K562 (cell line): ENCODE measurements around the gene NPHS2. TPM values are rescaled to one million over a fixed set of nuclear protein-coding genes. Genes with fewer than 3 reads are reported as not detected.

Experiments
- ATAC-seq: fragments of 200-7000 bp; cut with Tn5 transposase; 3 replicates; pipeline ENCODE4 v1.9.1; 2020; ENCODE audit warnings: moderate library complexity
- BruUV-seq: library from RNA; stranded (reverse); fragments of 400-500 nt; replicated peaks from 2 replicates; lab custom pipeline; 2021; lab: Mats Ljungman, UMichigan
- CTCF ChIA-PET: fragments of 300-600 bp; formaldehyde crosslinking; extraction: SDS; loops from one replicate; lab custom pipeline; 2021; ENCODE audit warnings: low intra/inter-chr PET ratio; lab: Yijun Ruan, JAX
- POLR2A ChIA-PET: fragments of 300-600, 350-650 bp; sonication (Branson Sonifier 250); formaldehyde crosslinking; extraction: SDS; loops from one replicate; lab custom pipeline; 2021; ENCODE audit warnings: antibody characterized with exemption, inconsistent platforms; lab: Yijun Ruan, JAX
- DNase-seq, 4 experiments: peaks; one replicate each; pipeline versions ENCODE4 v3.0.0 to v3.0.0-alpha.2; 2011 to 2018; ENCODE audit warnings: low spot score in 3 of 4, mixed read lengths in 3 of 4; ENCODE audit errors: extremely low read depth in 1 of 4
- FAIRE-seq: peaks from 2 replicates; lab custom pipeline; 2011; peaks lifted over from hg19 to GRCh38; lab: Jason Lieb, UNC
- H2AFZ ChIP-seq: 2 replicates; pipeline ENCODE4 v1.6.0; 2011; ENCODE audit warnings: low read depth, low read length, control low read depth, inconsistent platforms
- H3K27ac ChIP-seq: fragments of 200-600 bp; 3 replicates; pipeline ENCODE4 v1.8.0; 2011; ENCODE audit warnings: low read depth, mild to moderate bottlenecking, control low read depth, inconsistent platforms, low read length, moderate library complexity, mixed read lengths; ENCODE audit errors: extremely low read depth
- H3K27me3 ChIP-seq, 2 experiments: fragments of 300-600 bp in 1 of 2; 2 replicates in 1 of 2; 3 replicates in 1 of 2; pipeline versions ENCODE4 v1.6.0 to v1.8.0; 2011; ENCODE audit warnings: inconsistent platforms in 2 of 2, low read length in 2 of 2, mild to moderate bottlenecking in 1 of 2, mixed read lengths in 1 of 2, moderate library complexity in 1 of 2; ENCODE audit not compliant: control insufficient read depth in 2 of 2, insufficient read depth in 2 of 2
- H3K36me3 ChIP-seq: fragments of 300-600 bp; 3 replicates; pipeline ENCODE4 v1.8.0; 2011; ENCODE audit warnings: mild to moderate bottlenecking, low read length, inconsistent platforms; ENCODE audit not compliant: control insufficient read depth, insufficient read depth
- H3K4me1 ChIP-seq, 2 experiments: fragments of 200-600 bp in 1 of 2; replicated peaks in 1 of 2; 2 replicates in 1 of 2; 3 replicates in 1 of 2; pipeline versions ENCODE4 v1.5.1 to v1.8.0; 2011; ENCODE audit warnings: inconsistent platforms in 2 of 2, low read length in 2 of 2, mild to moderate bottlenecking in 1 of 2, mixed read lengths in 1 of 2, moderate library complexity in 1 of 2; ENCODE audit not compliant: control insufficient read depth in 2 of 2, insufficient read depth in 2 of 2
- H3K4me2 ChIP-seq: 2 replicates; pipeline ENCODE4 v1.6.1; 2011; ENCODE audit warnings: low read length, control low read depth, inconsistent platforms, mixed read lengths; ENCODE audit not compliant: insufficient read depth
- H3K4me3 ChIP-seq: fragments of 200-600 bp; sonication (generic), shearing (Covaris generic); 2 replicates; pipeline ENCODE4 v1.5.1; 2016; ENCODE audit warnings: control low read depth, inconsistent platforms
- H3K79me2 ChIP-seq: fragments of 200-600 bp; 3 replicates; pipeline ENCODE4 v1.8.0; 2011; ENCODE audit warnings: low read length, inconsistent platforms; ENCODE audit not compliant: control insufficient read depth, insufficient read depth
- H3K9ac ChIP-seq, 2 experiments: 2 replicates each; pipeline versions ENCODE4 v1.6.0 to v1.6.1; 2011; ENCODE audit warnings: low read depth in 2 of 2, low read length in 2 of 2, control low read depth in 1 of 2, inconsistent platforms in 1 of 2, mild to moderate bottlenecking in 1 of 2, mixed read lengths in 1 of 2; ENCODE audit not compliant: insufficient read depth in 1 of 2
- H3K9me1 ChIP-seq: one replicate; pipeline ENCODE4 v1.6.0; 2011; ENCODE audit warnings: inconsistent platforms, mild to moderate bottlenecking, low read length, moderate library complexity; ENCODE audit not compliant: control insufficient read depth, insufficient read depth
- H3K9me3 ChIP-seq: replicated peaks from 2 replicates; pipeline ENCODE4 v1.5.1; 2011; ENCODE audit warnings: low read depth, low read length, inconsistent platforms; ENCODE audit not compliant: control insufficient read depth, insufficient read depth
- H4K20me1 ChIP-seq: replicated peaks from 2 replicates; pipeline ENCODE4 v1.6.1; 2011; ENCODE audit warnings: low read length, inconsistent platforms, mixed read lengths; ENCODE audit not compliant: control insufficient read depth, insufficient read depth
- ATF1 ChIP-seq, 2 experiments: fragments of 450-650 bp in 1 of 2; IDR thresholded peaks; 2 replicates each; pipeline ENCODE4 v1.6.1; 2016; ENCODE audit warnings: missing compliant biosample characterization in 1 of 2, missing genetic modification characterization in 1 of 2
- HDAC1 ChIP-seq, 2 experiments: fragments of 450-650 bp; IDR thresholded peaks; 2 replicates each; pipeline ENCODE4 v1.6.1; 2016 to 2017; ENCODE audit warnings: inconsistent platforms in 1 of 2, mild to moderate bottlenecking in 1 of 2, moderate library complexity in 1 of 2
- HEY1 ChIP-seq: fragments of 250-450 bp; sonication (Bioruptor Pico); IDR thresholded peaks from 2 replicates; pipeline ENCODE4 v1.5.0; 2020; ENCODE audit warnings: mild to moderate bottlenecking, moderate library complexity, borderline replicate concordance
- JUND ChIP-seq, 2 experiments: IDR thresholded peaks; 2 replicates in 1 of 2; 3 replicates in 1 of 2; pipeline ENCODE4 v1.6.1; 2011; ENCODE audit warnings: borderline replicate concordance in 2 of 2, low read depth in 2 of 2, low read length in 2 of 2, improper control_type of control experiment in 1 of 2, missing biosample characterization in 1 of 2, missing genetic modification characterization in 1 of 2, missing genetic modification reagents in 1 of 2
- LARP7 ChIP-seq: fragments of 450-650 bp; IDR thresholded peaks from 2 replicates; pipeline ENCODE4 v1.6.1; 2016
- MEF2A ChIP-seq: IDR thresholded peaks from 2 replicates; pipeline ENCODE4 v1.6.1; 2011; ENCODE audit warnings: low read depth, mild to moderate bottlenecking, low read length, moderate library complexity; ENCODE audit not compliant: control insufficient read depth
- MEF2D ChIP-seq: conservative IDR thresholded peaks from 2 replicates; pipeline ENCODE4 v1.6.1; 2016; ENCODE audit warnings: low read depth, missing genetic modification characterization, missing compliant biosample characterization
- NFIX ChIP-seq: fragments of 250-450 bp; sonication (Bioruptor Pico); IDR thresholded peaks from 2 replicates; pipeline ENCODE4 v1.4.0; 2020; ENCODE audit warnings: low read depth, mild to moderate bottlenecking, moderate library complexity
- PTTG1 ChIP-seq: fragments of 450-650 bp; IDR thresholded peaks from 2 replicates; pipeline ENCODE4 v1.6.1; 2016; ENCODE audit warnings: low read depth, mild to moderate bottlenecking, missing genetic modification characterization, missing compliant biosample characterization
- TEAD1 ChIP-seq, 2 experiments: fragments of 450-650 bp in 1 of 2; sonication (generic) in 1 of 2; formaldehyde crosslinking; IDR thresholded peaks; 2 replicates each; pipeline versions ENCODE4 v1.4.0 to v1.8.0; 2020 to 2022; ENCODE audit warnings: mild to moderate bottlenecking in 2 of 2, missing genetic modification reagents in 1 of 2
- ZBED1 ChIP-seq: IDR thresholded peaks from 2 replicates; pipeline ENCODE4 v1.6.1; 2014
- ZNF133 ChIP-seq: fragments of 250-450 bp; sonication (Bioruptor Pico); IDR thresholded peaks from 2 replicates; pipeline ENCODE4 v1.4.0; 2020; ENCODE audit warnings: mild to moderate bottlenecking
- ZNF274 ChIP-seq: IDR thresholded peaks from 2 replicates; pipeline ENCODE4 v1.6.1; 2011; ENCODE audit warnings: low read depth, mild to moderate bottlenecking, low read length, moderate library complexity, borderline replicate concordance
- ZNF354B ChIP-seq: fragments of 250-450 bp; sonication (Bioruptor Pico); IDR thresholded peaks from 2 replicates; pipeline ENCODE4 v1.4.0; 2020
- WGBS: fragments of 100-300 bp; shearing (Covaris generic); methylation state at CpG from one replicate; pipeline ENCODE4 v1.1.6; 2016; ENCODE audit warnings: low coverage, mixed read lengths; ENCODE audit not compliant: insufficient coverage; ENCODE audit errors: missing lambda C conversion rate; 5-methylcytosine and 5-hydroxymethylcytosine counted together
- in situ Hi-C: fragments of 300-500 bp; cut with MboI; formaldehyde crosslinking; loops from 4 replicates; pipeline ENCODE4 v1.15.0; 2018; ENCODE audit warnings: inconsistent platforms, mixed read lengths
- intact Hi-C: fragments of 100-400 bp; cut with micrococcal nuclease; formaldehyde crosslinking; loops from 2 replicates; pipeline ENCODE4 v1.14.2; 2022
- polyA plus RNA-seq, 8 experiments: library from polyadenylated mRNA; depleted of rRNA in 4 of 8; stranded (reverse) in 5 of 8; unstranded in 3 of 8; fragments of >200 nt; fragmentation: Nextera tagmentation in 2 of 8; fragmentation: Illumina TruSeq in 1 of 8; extraction: Ambion mirVana in 2 of 8; extraction: Trizol in 1 of 8; gene quantifications; 2 replicates each; pipeline versions ENCODE4 v1.2.1 to v1.2.3, GENCODE V29; 2011 to 2014; ENCODE audit warnings: inconsistent platforms in 1 of 8, missing spikeins in 1 of 8
- total RNA-seq, 7 experiments: library from RNA; depleted of rRNA in 6 of 7; stranded (reverse); fragments of >200 nt in 6 of 7; fragmentation: Illumina TruSeq in 2 of 7; extraction: Trizol in 2 of 7; gene quantifications; 2 replicates each; pipeline versions ENCODE4 v1.2.1 to v1.2.3, GENCODE V29; 2011 to 2021; ENCODE audit warnings: low replicate concordance in 1 of 7
- TF ChIP-seq, protein P1 (sequence below): fragments of 250-450 bp; sonication (Bioruptor Pico); IDR thresholded peaks from 2 replicates; pipeline ENCODE4 v1.4.0; 2020
- TF ChIP-seq, protein P2 (sequence below): fragments of 250-450 bp; sonication (Bioruptor Pico); IDR thresholded peaks from 2 replicates; pipeline ENCODE4 v1.6.1; 2021; ENCODE audit warnings: mild to moderate bottlenecking

The NPHS2 gene
- total and polyA plus RNA-seq, 9 of the 15 experiments (the other 6 are each of a cell fraction or from before 2014, with no cell fraction given): not detected

DNA sequence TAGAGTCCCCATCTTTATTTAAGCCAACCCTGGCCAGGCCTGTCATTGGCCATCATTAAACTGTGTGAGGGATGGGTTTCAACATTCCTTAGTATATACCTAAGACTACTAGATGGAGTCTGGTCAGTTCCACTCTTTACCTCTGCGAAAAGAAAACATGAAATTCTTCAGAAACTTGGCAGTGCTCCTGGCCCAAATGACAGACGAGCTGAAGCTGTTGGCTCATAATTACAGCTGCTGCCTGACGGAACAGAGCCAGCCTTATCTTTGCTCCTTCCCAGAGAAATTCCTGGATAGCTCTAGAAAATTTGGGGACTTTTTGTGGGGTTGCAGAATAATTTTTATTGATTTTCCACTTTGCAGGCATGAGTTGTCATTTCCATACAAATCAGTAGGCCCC is 30.4 kb downstream of the NPHS2 start:
- intact Hi-C loops (no loop called here), in situ Hi-C loops (no loop called here)
- no peak overlapping the region for H3K4me2 ChIP-seq
- no peaks in the 10 kb centered on the region for H3K79me2 ChIP-seq
- H3K4me3 ChIP-seq: no peak overlapping the region
- CTCF ChIA-PET: interaction anchor here (0.6 kb wide), 1 partner anchor 1880 kb away, joined by 3 read pairs; no protein-coding TSS in a partner anchor
- DNase-seq (no peak), FAIRE-seq (no peak), ATAC-seq (no peak)
- H3K9ac ChIP-seq: no peak overlapping the region
- TF ChIP-seq, protein P1, sequence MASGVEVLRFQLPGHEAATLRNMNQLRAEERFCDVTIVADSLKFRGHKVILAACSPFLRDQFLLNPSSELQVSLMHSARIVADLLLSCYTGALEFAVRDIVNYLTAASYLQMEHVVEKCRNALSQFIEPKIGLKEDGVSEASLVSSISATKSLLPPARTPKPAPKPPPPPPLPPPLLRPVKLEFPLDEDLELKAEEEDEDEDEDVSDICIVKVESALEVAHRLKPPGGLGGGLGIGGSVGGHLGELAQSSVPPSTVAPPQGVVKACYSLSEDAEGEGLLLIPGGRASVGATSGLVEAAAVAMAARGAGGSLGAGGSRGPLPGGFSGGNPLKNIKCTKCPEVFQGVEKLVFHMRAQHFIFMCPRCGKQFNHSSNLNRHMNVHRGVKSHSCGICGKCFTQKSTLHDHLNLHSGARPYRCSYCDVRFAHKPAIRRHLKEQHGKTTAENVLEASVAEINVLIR (CRISPR knock-in tag): no peak
- TF ChIP-seq LARP7: no peak
- no peak overlapping the region for H2AFZ ChIP-seq
- no peaks in the 10 kb centered on the region; the same call in 1 of the 2 replicates for H4K20me1 ChIP-seq
- H3K36me3 ChIP-seq: no peaks in the 10 kb centered on the region
- no peak overlapping the region for H3K27ac ChIP-seq
- no TSS peak for BruUV-seq
- 2% methylated on average over 3 of the region's 3 CpGs for WGBS
- POLR2A ChIA-PET: no interaction called here
- H3K9me3 ChIP-seq: no peaks in the 10 kb centered on the region
- no peaks in the 10 kb centered on the region for H3K4me1 ChIP-seq
- no peaks in the 10 kb centered on the region for H3K9me1 ChIP-seq
- H3K27me3 ChIP-seq: peaks cover 0 to 4% of the 10 kb centered on the region in 2 experiments; a peak in 2 of 5 replicates

DNA sequence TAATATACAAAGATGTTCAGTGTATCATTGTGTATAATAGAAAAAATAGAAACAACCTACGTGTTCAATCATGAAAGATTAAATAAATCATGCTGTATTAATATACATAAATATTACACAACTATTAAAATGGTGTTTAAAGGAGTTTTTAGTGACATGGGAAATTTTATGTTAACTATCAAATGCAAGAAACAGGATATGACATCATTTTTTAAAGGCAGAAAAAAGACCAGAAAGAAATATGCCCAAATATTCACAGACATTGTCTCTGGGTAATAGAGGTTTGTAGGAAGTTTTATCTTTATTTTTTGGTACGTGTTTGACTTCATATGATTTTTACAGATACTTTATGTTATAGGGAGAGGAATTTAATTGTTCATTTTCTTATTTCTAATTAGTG is 34.0 kb downstream of the NPHS2 start:
- intact Hi-C loops (no loop called here), in situ Hi-C loops (no loop called here)
- Histone ChIP-seq H2AFZ (no peak overlapping the region), H3K27ac (no peak overlapping the region), H3K9me1 (no peaks in the 10 kb centered on the region), H3K9ac (no peak overlapping the region), H3K27me3 (peaks cover 0 to 4% of the 10 kb centered on the region in 2 experiments; a peak in 1 of 5 replicates), H3K4me3 (no peak overlapping the region), H3K36me3 (no peaks in the 10 kb centered on the region), H3K9me3 (no peaks in the 10 kb centered on the region), H4K20me1 (no peaks in the 10 kb centered on the region; the same call in 1 of the 2 replicates), H3K79me2 (no peaks in the 10 kb centered on the region), H3K4me2 (no peak overlapping the region), H3K4me1 (no peaks in the 10 kb centered on the region)
- ChIA-PET POLR2A (no interaction called here), CTCF (no interaction called here)
- no peak for FAIRE-seq
- WGBS: 0% methylated on average over 2 of the region's 2 CpGs
- DNase-seq: no peak
- BruUV-seq: no TSS peak
- no peak for ATAC-seq
- TF ChIP-seq ZNF274 (no peak), TEAD1 (CRISPR knock-in tag; IDR thresholded peaks at IDR 0.05) (no peak), ATF1 (CRISPR knock-in tag; IDR thresholded peaks at IDR 0.05) (no peak), ATF1 (tag; IDR thresholded peaks at IDR 0.05) (no peak), HDAC1 (IDR thresholded peaks at IDR 0.05) (no peak), ZBED1 (no peak), HEY1 (CRISPR knock-in tag) (no peak), ZNF354B (CRISPR knock-in tag) (no peak), PTTG1 (no peak), ZNF133 (CRISPR knock-in tag) (no peak), JUND (IDR thresholded peaks at IDR 0.05; ENCODE audit: borderline replicate concordance, low read depth, low read length) (no peak), JUND (tag; IDR thresholded peaks at IDR 0.05; ENCODE audit: borderline replicate concordance, low read depth, low read length) (no peak), MEF2D (no peak), NFIX (CRISPR knock-in tag) (no peak), MEF2A (no peak)
- TF ChIP-seq, protein P2, sequence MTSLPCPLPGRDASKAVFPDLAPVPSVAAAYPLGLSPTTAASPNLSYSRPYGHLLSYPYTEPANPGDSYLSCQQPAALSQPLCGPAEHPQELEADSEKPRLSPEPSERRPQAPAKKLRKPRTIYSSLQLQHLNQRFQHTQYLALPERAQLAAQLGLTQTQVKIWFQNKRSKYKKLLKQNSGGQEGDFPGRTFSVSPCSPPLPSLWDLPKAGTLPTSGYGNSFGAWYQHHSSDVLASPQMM (CRISPR knock-in tag): no peak
